Placental epithelial cell (primary cell): ENCODE data around the gene DHX15. TPM values are rescaled to one million over a fixed set of nuclear protein-coding genes. Genes with fewer than 3 reads are reported as not detected.

Experiments
- small RNA-seq: library from RNA; depleted of rRNA; stranded (forward); fragments of <200 nt; gene quantifications from one replicate; pipeline ENCODE3, GENCODE V24; 2012
- total RNA-seq: library from RNA; depleted of rRNA; stranded (reverse); fragments of >200 nt; gene quantifications from 2 replicates; pipeline ENCODE4 v1.2.3, GENCODE V29; 2012

The DHX15 gene
- total RNA-seq = 126 and 158 TPM in 2 replicates

GRCh38 chr4:24584211-24584850 is at the start of gene DHX15:
Gene DHX15, minus strand, starts transcription at chr4:24584554. Its CDS starts 161 bp downstream, at chr4:24584393.

Small RNAs within 50 kb of the gene (small RNA-seq; reads per million reads assigned to genes)
- gene MIR573 (0.89 reads per million, percentile 52 among the genes with 10 or more reads in this experiment), gene RN7SL16P (not detected)

Other genes starting within 250 kb of the DHX15 start
- gene SOD3, start 211.0 kb upstream of the DHX15 start, total RNA-seq = 0.65 and 2.4 TPM in 2 replicates